ENCODE results near the gene CBARP. TPM values are rescaled to one million over a fixed set of nuclear protein-coding genes. Genes with fewer than 3 reads are reported as not detected.

The CBARP gene
- polyA plus RNA-seq, 1 of the 3 experiments (the other 2 are of a cell fraction), result 5.1 TPM

GRCh38 chr19:1250437-1251260 is 12.8 kb upstream of the CBARP start:
- Histone ChIP-seq H3K4me3 (ENCODE audit: low read depth in 2 of 2, low read length in 1 of 2) (peak overlapping the region; percentile 79 to 86), H3F3A (replicated peaks; ENCODE audit: insufficient read depth) (peaks cover 45% of the 10 kb centered on the region), H2AFZ (ENCODE audit: low read depth) (no peak overlapping the region), H4K20me1 (ENCODE audit: insufficient read depth) (peaks cover 37% of the 10 kb centered on the region), H3K79me2 (ENCODE audit: insufficient read depth) (peaks cover 66% of the 10 kb centered on the region), H3K9ac (peak overlapping the region; percentile 98), H3K27me3 (ENCODE audit: insufficient read depth) (no peaks in the 10 kb centered on the region), H3K9me3 (no peaks in the 10 kb centered on the region), H3K4me1 (ENCODE audit: control insufficient read depth in 1 of 2, insufficient read depth in 2 of 2, low read depth in 1 of 2, low read length in 1 of 2) (peaks cover 23 to 30% of the 10 kb centered on the region in 2 experiments; a peak in 3 of 4 replicates), H3K36me3 (replicated peaks in 1 of 2; ENCODE audit: control insufficient read depth in 1 of 2, insufficient read depth in 2 of 2, low read length in 1 of 2) (peaks cover 23 to 31% of the 10 kb centered on the region in 2 experiments), H3K9me2 (no peaks in the 10 kb centered on the region), H3K27ac (ENCODE audit: low read depth in 2 of 2, low read length in 1 of 2) (peak overlapping the region; percentile 95 to 99), H3K4me2 (peak overlapping the region; percentile 99)
- no peak for TF ChIP-seq MAX (IDR thresholded peaks at IDR 0.05; ENCODE audit: low read depth)
- 0 out of 4 replicates have a peak, but pooled peaks of 1 of the 2 experiments have one; percentile 3 for TF ChIP-seq EP300 (IDR thresholded peaks at IDR 0.05; ENCODE audit: borderline replicate concordance in 1 of 2, low read depth in 1 of 2, low read length in 1 of 2)
- peak; percentile 58 for TF ChIP-seq CHD2 (IDR thresholded peaks at IDR 0.05; ENCODE audit: low read length, partially characterized antibody)
- WGBS (ENCODE audit: low lambda C conversion rate), result under 1% methylated on average over 34 of the region's 90 CpGs
- DNase-seq, result peak; percentile 73
- ChIA-PET POLR2A (interaction anchor here (1.3 kb wide), 1 partner anchor 16 kb away, joined by 5 read pairs; no protein-coding TSS in a partner anchor), CTCF (interaction anchor here (0.8 to 7.8 kb wide), 3 partner anchors 9 to 35 kb away, joined by 3 to 99 read pairs (median 13); no protein-coding TSS in a partner anchor)

- H3K9ac ChIP-seq, result peak overlapping the region; percentile 98
- peaks cover 17 to 36% of the 10 kb centered on the region in 2 experiments; a peak in 3 of 4 replicates for H3K4me1 ChIP-seq (ENCODE audit: control insufficient read depth in 1 of 2, insufficient read depth in 2 of 2, low read depth in 1 of 2, low read length in 1 of 2)
- H4K20me1 ChIP-seq (ENCODE audit: insufficient read depth), result peaks cover 31% of the 10 kb centered on the region
- TF ChIP-seq FOSL2 (IDR thresholded peaks at IDR 0.05; ENCODE audit: borderline replicate concordance, low read depth), result no peak
- no peak for TF ChIP-seq RFX5 (IDR thresholded peaks at IDR 0.05; ENCODE audit: low read length)
- TF ChIP-seq MAX (IDR thresholded peaks at IDR 0.05; ENCODE audit: low read depth), result no peak
- TF ChIP-seq TCF12 (IDR thresholded peaks at IDR 0.05), result no peak
- no peak for TF ChIP-seq GABPA (IDR thresholded peaks at IDR 0.05; ENCODE audit: low read depth)
- no peak for TF ChIP-seq EP300 (IDR thresholded peaks at IDR 0.05; ENCODE audit: borderline replicate concordance in 1 of 2, low read depth in 1 of 2, low read length in 1 of 2)
- no peak for TF ChIP-seq USF2 (IDR thresholded peaks at IDR 0.05; ENCODE audit: borderline replicate concordance, low read depth, low read length)
- no peak for TF ChIP-seq RAD21 (IDR thresholded peaks at IDR 0.05; ENCODE audit: low read length)
- TF ChIP-seq MXI1 (IDR thresholded peaks at IDR 0.05; ENCODE audit: low read depth, low read length), result no peak
- TF ChIP-seq NRF1 (IDR thresholded peaks at IDR 0.05; ENCODE audit: low read depth, low read length), result no peak
- no peak for TF ChIP-seq ZBTB33 (IDR thresholded peaks at IDR 0.05; ENCODE audit: borderline replicate concordance, low read depth)
- no peak for TF ChIP-seq IRF3 (IDR thresholded peaks at IDR 0.05; ENCODE audit: low read depth, low read length)
- TF ChIP-seq PBX3 (IDR thresholded peaks at IDR 0.05), result no peak
- no peak for TF ChIP-seq RCOR1 (IDR thresholded peaks at IDR 0.05; ENCODE audit: low read length)
- no peak for TF ChIP-seq CHD2 (IDR thresholded peaks at IDR 0.05; ENCODE audit: low read length, partially characterized antibody)
- TF ChIP-seq NFIC (IDR thresholded peaks at IDR 0.05; ENCODE audit: borderline replicate concordance), result no peak
- no peak for TF ChIP-seq TAF1 (IDR thresholded peaks at IDR 0.05; ENCODE audit: borderline replicate concordance, low read depth, low read length)
- WGBS (ENCODE audit: low lambda C conversion rate), result no CpG with 5 or more reads among the region's 67 CpGs
- peak overlapping the region; percentile 79 to 86 for H3K4me3 ChIP-seq (ENCODE audit: low read depth in 2 of 2, low read length in 1 of 2)
- peak overlapping the region; percentile 75; the same call in 1 of the 2 replicates for H3K4me2 ChIP-seq
- H3K79me2 ChIP-seq (ENCODE audit: insufficient read depth), result peaks cover 59% of the 10 kb centered on the region
- H2AFZ ChIP-seq (ENCODE audit: low read depth), result no peak overlapping the region
- peaks cover 39% of the 10 kb centered on the region for H3F3A ChIP-seq (replicated peaks; ENCODE audit: insufficient read depth)
- DNase-seq, result no peak
- ChIA-PET POLR2A (interaction anchor here (1.5 kb wide), 1 partner anchor 16 kb away, joined by 7 read pairs; no protein-coding TSS in a partner anchor), CTCF (interaction anchor here (0.6 to 2.5 kb wide), 4 partner anchors 10 to 361 kb away, joined by 3 to 13 read pairs (median 3); no protein-coding TSS in a partner anchor)
- no peaks in the 10 kb centered on the region for H3K9me3 ChIP-seq
- no peaks in the 10 kb centered on the region for H3K27me3 ChIP-seq (ENCODE audit: insufficient read depth)
- H3K27ac ChIP-seq (ENCODE audit: low read depth in 2 of 2, low read length in 1 of 2), result peak overlapping the region; percentile 75 to 95
- peaks cover 17 to 25% of the 10 kb centered on the region in 2 experiments for H3K36me3 ChIP-seq (replicated peaks in 1 of 2; ENCODE audit: control insufficient read depth in 1 of 2, insufficient read depth in 2 of 2, low read length in 1 of 2)
- no peaks in the 10 kb centered on the region for H3K9me2 ChIP-seq
Observed at GRCh38 chr19:1249990-1250436, 12.2 kb upstream of the CBARP start.

Data from SK-N-SH (cell line).